Breast epithelium (tissue), 4 donors: Measurements from ENCODE around the gene CAPN9. TPM values are rescaled to one million over a fixed set of nuclear protein-coding genes. Genes with fewer than 3 reads are reported as not detected.

Experiments used
- DNase-seq, 2 donors: peaks; one replicate each; pipeline ENCODE4 v3.0.0-alpha.2; 2019; ENCODE audit warnings: low spot score in 2 of 2
- H3K27ac ChIP-seq, 2 donors: fragments of 200-600 bp; sonication (generic) in 1 of 2; one replicate each; pipeline ENCODE4 v1.5.1; 2016 to 2019; ENCODE audit warnings: mild to moderate bottlenecking in 1 of 2
- H3K27me3 ChIP-seq, 2 donors: fragments of 200-600 bp; sonication (generic) in 1 of 2; one replicate each; pipeline versions ENCODE4 v1.5.1 to v1.6.0; 2017 to 2019; ENCODE audit warnings: control low read depth in 1 of 2, mild to moderate bottlenecking in 1 of 2
- H3K36me3 ChIP-seq: fragments of 200-600 bp; one replicate; pipeline ENCODE4 v1.5.1; 2019
- H3K4me1 ChIP-seq, 2 donors: fragments of 200-600 bp; sonication (generic); one replicate each; pipeline ENCODE4 v1.5.1; 2016 to 2019; ENCODE audit warnings: control low read depth in 1 of 2
- H3K4me3 ChIP-seq, 3 donors: fragments of 200-600 bp; sonication (generic); 1 replicate in 2 of 3; 2 replicates in 1 of 3; pipeline ENCODE4 v1.5.1; 2016 to 2019; ENCODE audit warnings: mild to moderate bottlenecking in 3 of 3, moderate library complexity in 2 of 3
- H3K9me3 ChIP-seq, 2 donors: fragments of 200-600 bp; sonication (generic) in 1 of 2; one replicate each; pipeline ENCODE4 v1.5.1; 2016 to 2019; ENCODE audit warnings: control low read depth in 1 of 2
- CTCF ChIP-seq, 3 donors: fragments of 450-650 bp; IDR thresholded peaks; one replicate each; pipeline ENCODE4 v1.5.1; 2016 to 2017; ENCODE audit warnings: antibody characterized with exemption in 3 of 3, mild to moderate bottlenecking in 3 of 3, moderate library complexity in 3 of 3
- POLR2A ChIP-seq: fragments of 450-650 bp; IDR thresholded peaks from one replicate; pipeline ENCODE4 v1.6.1; 2016; ENCODE audit warnings: antibody characterized with exemption, mild to moderate bottlenecking, moderate library complexity
- POLR2AphosphoS5 ChIP-seq, 3 donors: sonication (generic); formaldehyde crosslinking; IDR thresholded peaks; one replicate each; pipeline ENCODE4 v1.6.1; 2017; ENCODE audit warnings: antibody characterized with exemption in 3 of 3
- intact Hi-C: fragments of 100-400 bp; cut with DNase I; formaldehyde crosslinking; loops from one replicate; pipeline ENCODE4 v1.15.1; 2023; ENCODE audit warnings: low total_unique reads
- total RNA-seq, 3 donors: library from RNA; depleted of rRNA; stranded (reverse); fragments of >200 nt; gene quantifications; one replicate each; pipeline ENCODE4 v1.1.0, GENCODE V29; 2016

CAPN9 gene
- total RNA-seq, 3 donors from 2014 or later = 2.3 TPM; not detected in 2

DNA sequence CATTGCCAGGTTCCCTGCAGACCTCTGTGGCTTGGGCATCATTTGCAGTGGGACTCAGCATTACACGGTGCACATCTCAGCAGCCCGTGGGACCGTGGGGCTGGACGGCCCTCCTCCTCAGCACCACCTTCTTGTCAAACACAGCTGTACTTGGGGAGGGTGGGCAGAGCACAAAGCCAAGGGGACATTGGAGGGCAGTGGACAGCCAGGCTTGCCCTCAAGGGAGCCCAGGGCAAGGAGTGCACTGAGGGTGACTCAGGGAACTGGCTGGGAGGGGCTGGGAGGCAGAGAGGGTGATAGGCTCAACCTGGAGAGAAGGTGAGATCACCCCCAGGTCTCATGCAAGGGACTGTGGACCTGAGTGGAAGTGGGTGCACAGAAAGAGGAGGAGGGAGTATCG, 3.4 kb downstream of the CAPN9 start:
- Histone ChIP-seq H3K4me3 (no peak overlapping the region), H3K4me1 (no peaks in the 10 kb centered on the region), H3K27me3 (no peaks in the 10 kb centered on the region), H3K9me3 (no peaks in the 10 kb centered on the region), H3K36me3 (no peaks in the 10 kb centered on the region), H3K27ac (peak overlapping the region; percentile 57 to 60)
- TF ChIP-seq POLR2AphosphoS5 (IDR thresholded peaks at IDR 0.05) (no peak), CTCF (IDR thresholded peaks at IDR 0.05) (no peak), POLR2A (no peak)
- DNase-seq = no peak
- intact Hi-C loops = no loop called here

DNA sequence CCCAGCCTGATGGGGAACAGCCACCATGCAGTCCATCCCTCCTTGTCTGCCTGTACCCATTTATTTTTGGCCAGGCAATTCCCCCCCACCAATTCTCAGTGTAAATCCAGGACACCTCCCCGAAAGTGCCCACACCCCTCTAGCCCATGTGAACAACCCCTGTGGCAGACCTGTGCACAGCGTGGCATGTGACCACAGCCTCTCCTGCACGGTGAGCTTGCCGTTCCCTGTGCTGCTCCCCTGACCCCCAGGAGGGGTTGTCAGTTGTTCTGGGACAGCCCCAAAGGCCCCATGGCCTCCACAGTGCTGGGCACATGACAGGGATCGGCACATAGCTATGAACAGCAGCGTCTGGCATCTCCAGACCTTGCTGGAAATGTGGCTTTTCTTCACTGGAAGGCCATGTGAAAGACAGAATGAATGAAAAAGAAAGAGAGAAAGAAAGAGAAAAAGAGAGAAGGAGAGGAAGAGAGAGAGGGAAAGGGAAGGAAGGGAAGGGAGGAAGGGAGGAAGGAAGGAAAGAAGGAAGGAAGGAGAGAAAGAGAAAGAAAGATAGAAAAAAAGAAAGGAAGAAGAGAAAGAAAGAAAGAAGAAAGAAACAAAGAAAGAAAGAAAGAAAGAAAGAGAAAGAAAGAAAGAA, 3.9 kb downstream of the CAPN9 start:
- no peaks in the 10 kb centered on the region for H3K9me3 ChIP-seq
- no peak for DNase-seq
- intact Hi-C loops = no loop called here
- H3K36me3 ChIP-seq = no peaks in the 10 kb centered on the region
- no peaks in the 10 kb centered on the region for H3K4me1 ChIP-seq
- H3K4me3 ChIP-seq = no peak overlapping the region
- TF ChIP-seq CTCF (IDR thresholded peaks at IDR 0.05) (no peak), POLR2A (no peak)
- no peaks in the 10 kb centered on the region for H3K27me3 ChIP-seq
- H3K27ac ChIP-seq = peak overlapping the region; percentile 57 to 60

- H3K36me3 ChIP-seq = no peaks in the 10 kb centered on the region
- H3K9me3 ChIP-seq = no peaks in the 10 kb centered on the region
- no peaks in the 10 kb centered on the region for H3K27me3 ChIP-seq
- no peaks in the 10 kb centered on the region for H3K4me1 ChIP-seq
- H3K27ac ChIP-seq = peak overlapping the region; percentile 58 to 84
- no peak for TF ChIP-seq POLR2AphosphoS5 (IDR thresholded peaks at IDR 0.05)
- no peak for TF ChIP-seq CTCF (IDR thresholded peaks at IDR 0.05)
- no peak for TF ChIP-seq POLR2A
- intact Hi-C loops = no loop called here
- DNase-seq = peak; percentile 39 to 82
- no peak overlapping the region for H3K4me3 ChIP-seq
Measured at GRCh38 chr1:230752407-230752806, 5.2 kb downstream of the CAPN9 start.

GRCh38 chr1:230753191-230753585, 6.0 kb downstream of the CAPN9 start:
- DNase-seq = no peak
- intact Hi-C loops = no loop called here
- no peaks in the 10 kb centered on the region for H3K27me3 ChIP-seq
- no peaks in the 10 kb centered on the region for H3K36me3 ChIP-seq
- no peaks in the 10 kb centered on the region for H3K9me3 ChIP-seq
- peak overlapping the region in 1 of 3 donors; percentile 41 for H3K4me3 ChIP-seq
- H3K4me1 ChIP-seq = no peaks in the 10 kb centered on the region
- H3K27ac ChIP-seq = peak overlapping the region; percentile 58 to 84
- TF ChIP-seq POLR2AphosphoS5 (IDR thresholded peaks at IDR 0.05) (no peak), CTCF (IDR thresholded peaks at IDR 0.05) (no peak), POLR2A (no peak)

DNA sequence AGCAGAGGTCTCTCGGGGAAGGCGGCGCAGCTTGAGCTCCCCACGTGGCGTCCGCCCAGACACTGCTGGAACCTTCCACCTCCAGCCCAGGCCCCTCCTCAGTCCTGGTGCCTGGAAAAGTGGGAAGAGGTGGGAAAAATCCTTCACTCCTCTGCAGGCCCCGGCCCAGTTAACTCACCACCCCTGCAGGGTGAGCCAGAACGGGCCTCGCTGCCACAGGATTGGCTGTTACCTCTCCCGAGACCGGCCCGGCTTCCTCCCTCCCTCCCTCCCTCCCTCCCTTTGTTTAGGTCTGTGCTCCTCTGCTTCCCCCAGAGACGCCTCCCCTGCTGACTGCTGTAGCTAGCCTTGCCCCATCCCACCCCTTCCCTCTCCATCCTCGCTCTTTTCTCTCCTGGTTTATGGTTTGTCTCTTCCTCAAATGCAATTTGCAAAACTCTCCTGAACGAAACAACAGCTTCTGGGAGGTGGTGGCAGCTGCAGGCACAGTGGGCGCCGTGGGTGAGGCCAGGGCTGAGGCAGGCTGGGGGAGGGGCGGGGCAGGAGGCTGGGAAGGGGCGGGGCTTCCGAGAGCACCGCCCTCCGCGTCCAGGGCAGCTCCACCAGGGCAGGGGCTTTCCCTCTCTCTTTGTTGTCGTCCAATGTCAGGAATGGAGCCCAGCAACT, 6.5 kb downstream of the CAPN9 start:
- H3K4me3 ChIP-seq = peak overlapping the region; percentile 4 to 41 (median 13)
- no peaks in the 10 kb centered on the region for H3K9me3 ChIP-seq
- TF ChIP-seq POLR2A (no peak), CTCF (IDR thresholded peaks at IDR 0.05) (no peak), POLR2AphosphoS5 (IDR thresholded peaks at IDR 0.05) (no peak)
- H3K4me1 ChIP-seq = no peaks in the 10 kb centered on the region
- H3K27me3 ChIP-seq = no peaks in the 10 kb centered on the region
- H3K27ac ChIP-seq = peak overlapping the region; percentile 58 to 84
- DNase-seq = no peak
- intact Hi-C loops = no loop called here
- no peaks in the 10 kb centered on the region for H3K36me3 ChIP-seq
